ENCODE data around the gene WDR47. TPM values are rescaled to one million over a fixed set of nuclear protein-coding genes. Genes with fewer than 3 reads are reported as not detected.
"Not testable (repeated sequence)": the region's sequence is repeated elsewhere in the genome, so short reads cannot be mapped to it uniquely, and the experiment has no call there.

WDR47 gene
- total and polyA plus RNA-seq, 9 donors, result 7.3 to 21.3 (median 12.6) TPM

DNA sequence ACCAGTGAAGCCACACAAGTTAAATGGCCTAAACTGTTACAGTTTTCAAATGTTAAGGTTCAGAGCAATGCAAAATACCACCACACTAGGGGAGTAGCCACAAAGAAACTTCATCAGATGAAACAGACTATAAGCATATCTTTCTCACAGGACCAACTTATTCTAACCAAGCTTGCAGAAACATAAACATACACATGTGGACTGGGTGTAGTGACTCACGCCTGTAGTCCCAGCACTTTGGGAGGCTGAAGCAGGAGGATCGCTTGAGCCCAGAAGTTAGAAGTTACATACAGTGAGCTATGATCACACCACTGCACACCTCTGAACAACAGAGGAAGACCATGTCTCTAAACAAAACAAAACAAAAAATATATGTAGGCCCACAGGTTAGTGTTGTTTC lies 17.3 kb downstream of the WDR47 start:
- H3K4me3 ChIP-seq, result no peak overlapping the region
- intact Hi-C loops (cut with DNase I), result loop anchor here in 1 of 4 donors (10.0 kb wide), 1 partner anchor 90 kb away; the partner anchor contains the start of gene ELAPOR1
- TF ChIP-seq EP300 (IDR thresholded peaks at IDR 0.05), result no peak
- TF ChIP-seq, protein P1, sequence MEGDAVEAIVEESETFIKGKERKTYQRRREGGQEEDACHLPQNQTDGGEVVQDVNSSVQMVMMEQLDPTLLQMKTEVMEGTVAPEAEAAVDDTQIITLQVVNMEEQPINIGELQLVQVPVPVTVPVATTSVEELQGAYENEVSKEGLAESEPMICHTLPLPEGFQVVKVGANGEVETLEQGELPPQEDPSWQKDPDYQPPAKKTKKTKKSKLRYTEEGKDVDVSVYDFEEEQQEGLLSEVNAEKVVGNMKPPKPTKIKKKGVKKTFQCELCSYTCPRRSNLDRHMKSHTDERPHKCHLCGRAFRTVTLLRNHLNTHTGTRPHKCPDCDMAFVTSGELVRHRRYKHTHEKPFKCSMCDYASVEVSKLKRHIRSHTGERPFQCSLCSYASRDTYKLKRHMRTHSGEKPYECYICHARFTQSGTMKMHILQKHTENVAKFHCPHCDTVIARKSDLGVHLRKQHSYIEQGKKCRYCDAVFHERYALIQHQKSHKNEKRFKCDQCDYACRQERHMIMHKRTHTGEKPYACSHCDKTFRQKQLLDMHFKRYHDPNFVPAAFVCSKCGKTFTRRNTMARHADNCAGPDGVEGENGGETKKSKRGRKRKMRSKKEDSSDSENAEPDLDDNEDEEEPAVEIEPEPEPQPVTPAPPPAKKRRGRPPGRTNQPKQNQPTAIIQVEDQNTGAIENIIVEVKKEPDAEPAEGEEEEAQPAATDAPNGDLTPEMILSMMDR (IDR thresholded peaks at IDR 0.05), result no peak
- TF ChIP-seq POLR2A (IDR thresholded peaks at IDR 0.05), result no peak
- H3K36me3 ChIP-seq, result no peaks in the 10 kb centered on the region
- H3K9me3 ChIP-seq, result no peaks in the 10 kb centered on the region
- 92 to 96% (median 96%) methylated on average over 2 of the region's 2 CpGs for WGBS, 3 donors
- DNase-seq, result no peak
- H3K27ac ChIP-seq, result no peak overlapping the region
- no peaks in the 10 kb centered on the region for H3K27me3 ChIP-seq
- no peaks in the 10 kb centered on the region for H3K4me1 ChIP-seq (ENCODE audit: insufficient read depth)

DNA sequence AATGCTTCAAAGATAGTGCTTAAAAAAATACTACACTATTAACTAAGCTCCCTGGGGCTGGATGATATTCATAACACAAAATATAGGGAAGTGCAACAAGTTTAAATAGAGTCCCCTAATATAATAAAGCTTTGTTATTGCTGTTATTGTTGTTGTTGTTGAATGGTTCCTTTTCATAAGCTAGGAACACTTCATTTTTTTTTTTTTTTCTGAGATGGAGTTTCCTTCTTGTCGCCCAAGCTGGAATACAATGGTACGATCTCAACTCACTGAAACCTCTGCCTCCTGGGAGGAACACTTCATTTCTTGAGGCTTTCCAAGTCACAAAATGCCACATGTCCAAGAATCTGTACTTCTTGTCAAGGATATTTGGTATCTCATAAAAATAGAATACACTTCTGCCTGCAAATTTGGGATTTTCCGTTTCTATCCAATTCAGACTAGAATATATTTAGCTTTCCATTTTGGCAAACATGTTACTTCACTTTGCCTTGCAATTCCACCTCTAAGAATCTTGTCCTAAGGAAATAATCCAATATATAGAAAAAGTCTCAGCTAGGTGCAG lies 21.1 kb downstream of the WDR47 start:
- H3K4me1 ChIP-seq (ENCODE audit: insufficient read depth), result no peaks in the 10 kb centered on the region
- H3K27ac ChIP-seq, result no peak overlapping the region
- 83 to 88% (median 87%) methylated on average over 3 of the region's 3 CpGs for WGBS, 3 donors
- no peaks in the 10 kb centered on the region for H3K36me3 ChIP-seq
- TF ChIP-seq EP300 (IDR thresholded peaks at IDR 0.05) (no peak), POLR2A (IDR thresholded peaks at IDR 0.05) (no peak)
- TF ChIP-seq, protein P1 (IDR thresholded peaks at IDR 0.05), result no peak
- DNase-seq, result no peak
- no peaks in the 10 kb centered on the region for H3K27me3 ChIP-seq
- intact Hi-C loops (cut with DNase I), result loop anchor here in 1 of 4 donors (10.0 kb wide), 1 partner anchor 94 kb away; the partner anchor contains the start of gene ELAPOR1
- H3K9me3 ChIP-seq, result peaks cover 0 to 4% of the 10 kb centered on the region in 2 donors
- no peak overlapping the region for H3K4me3 ChIP-seq

DNA sequence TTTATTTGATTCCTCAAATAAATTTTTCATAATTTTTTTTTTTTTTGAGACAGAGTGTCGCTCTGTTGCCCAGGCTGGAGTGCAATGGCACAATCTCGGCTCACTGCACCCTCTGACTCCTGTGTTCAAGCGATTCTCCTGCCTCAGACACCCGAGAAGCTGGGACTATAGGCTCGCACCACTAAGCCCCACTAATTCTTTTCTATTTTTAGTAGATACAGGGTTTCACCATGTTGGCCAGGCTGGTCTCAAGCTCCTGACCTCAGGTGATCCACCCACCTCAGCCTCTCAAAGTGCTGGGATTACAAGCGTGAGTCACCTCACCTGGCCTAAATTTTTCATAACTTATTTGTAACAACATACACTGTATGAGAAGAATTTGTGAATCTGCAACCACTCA lies 24.2 kb downstream of the WDR47 start:
- H3K4me1 ChIP-seq (ENCODE audit: insufficient read depth); H3K27ac ChIP-seq; H3K9me3 ChIP-seq; DNase-seq; H3K36me3 ChIP-seq; intact Hi-C loops (cut with DNase I); H3K4me3 ChIP-seq; H3K27me3 ChIP-seq: not testable (repeated sequence)
- WGBS, 3 donors, result 96 to 98% (median 96%) methylated on average over 6 of the region's 6 CpGs

DNA sequence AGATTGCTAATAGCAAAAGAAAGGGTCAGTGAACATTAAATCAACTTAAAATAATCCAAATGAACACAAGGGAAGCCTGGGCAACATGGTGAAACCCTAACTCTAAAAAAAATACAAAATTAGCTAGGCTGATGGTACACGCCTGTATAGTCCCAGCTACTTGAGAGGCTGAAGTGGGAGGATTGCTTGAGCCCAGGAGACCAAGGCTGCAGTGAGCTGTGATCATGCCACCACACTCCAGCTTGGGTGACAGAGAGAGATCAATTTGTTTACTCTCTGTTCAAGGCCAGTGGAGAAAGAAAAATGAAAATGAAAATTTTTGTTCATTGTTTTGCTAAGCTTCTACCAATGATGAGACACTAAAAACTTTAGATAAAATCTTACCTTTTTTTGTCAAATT lies 24.8 kb downstream of the WDR47 start:
- WGBS, 3 donors, result 97 to 100% (median 100%) methylated on average over 1 of the region's 1 CpG

DNA sequence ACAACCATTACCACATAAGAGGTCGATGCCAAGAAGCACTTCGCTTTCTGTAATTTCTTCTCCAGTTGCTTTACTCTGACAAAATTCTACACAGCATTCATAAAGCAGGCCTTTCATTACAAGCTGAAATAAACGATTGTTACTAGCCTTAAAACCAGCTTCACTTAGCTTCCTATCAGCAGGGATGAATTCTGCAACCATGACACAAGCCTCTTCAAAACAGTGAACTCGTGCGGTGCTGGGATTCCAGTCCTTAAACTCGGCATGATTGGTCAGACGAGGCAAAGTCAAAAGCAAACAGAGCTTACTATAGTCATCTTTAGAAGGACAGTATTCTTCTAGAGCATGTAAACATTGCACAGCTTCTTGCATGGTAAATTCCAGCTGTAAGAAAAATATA lies 30.6 kb downstream of the WDR47 start:
- Histone ChIP-seq H3K36me3 (no peaks in the 10 kb centered on the region), H3K4me1 (ENCODE audit: insufficient read depth) (no peaks in the 10 kb centered on the region), H3K27ac (no peak overlapping the region), H3K9me3 (no peaks in the 10 kb centered on the region), H3K4me3 (no peak overlapping the region), H3K27me3 (no peaks in the 10 kb centered on the region)
- WGBS, 3 donors, result 38 to 62% (median 53%) methylated on average over 7 of the region's 7 CpGs
- DNase-seq, result no peak
- TF ChIP-seq, protein P1 (IDR thresholded peaks at IDR 0.05), result no peak
- TF ChIP-seq POLR2A (IDR thresholded peaks at IDR 0.05), result no peak
- no peak for TF ChIP-seq EP300 (IDR thresholded peaks at IDR 0.05)
- intact Hi-C loops (cut with DNase I), result no loop called here

More for the DNA sequence above, 24.8 kb downstream of the WDR47 start:
- TF ChIP-seq EP300 (IDR thresholded peaks at IDR 0.05), result no peak
- TF ChIP-seq, protein P1 (IDR thresholded peaks at IDR 0.05), result no peak
- TF ChIP-seq POLR2A (IDR thresholded peaks at IDR 0.05), result no peak
- no peak overlapping the region for H3K4me3 ChIP-seq
- intact Hi-C loops (cut with DNase I), result no loop called here
- H3K27me3 ChIP-seq, result no peaks in the 10 kb centered on the region
- no peaks in the 10 kb centered on the region for H3K36me3 ChIP-seq
- DNase-seq, result no peak
- H3K4me1 ChIP-seq (ENCODE audit: insufficient read depth), result no peaks in the 10 kb centered on the region
- H3K27ac ChIP-seq, result no peak overlapping the region
- H3K9me3 ChIP-seq, result peaks cover 0 to 4% of the 10 kb centered on the region in 2 donors

DNA sequence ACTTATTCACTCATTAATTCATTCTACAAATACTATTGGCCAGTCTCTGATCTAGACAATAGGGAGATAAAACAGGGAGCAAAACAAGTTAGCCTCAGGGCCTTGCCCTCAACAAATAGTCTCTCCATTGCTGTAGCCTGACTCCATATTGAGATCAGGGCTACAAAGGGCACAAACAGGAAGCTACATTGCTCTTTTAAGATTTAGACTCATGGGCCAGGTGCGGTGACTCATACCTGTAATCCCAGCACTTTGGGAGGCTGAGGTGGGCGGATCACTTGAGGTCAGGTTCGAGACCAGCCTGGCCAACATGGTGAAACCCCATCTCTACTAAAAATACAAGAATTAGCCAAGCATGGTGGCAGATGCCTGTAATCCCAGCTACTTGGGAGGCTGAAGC lies 45.3 kb downstream of the WDR47 start:
- WGBS, 3 donors, result 96 to 98% (median 97%) methylated on average over 3 of the region's 3 CpGs
- DNase-seq; intact Hi-C loops (cut with DNase I): not testable (repeated sequence)

More for the DNA sequence above, 45.3 kb downstream of the WDR47 start:
- not testable (repeated sequence) for H3K4me1 ChIP-seq (ENCODE audit: insufficient read depth); H3K36me3 ChIP-seq; H3K9me3 ChIP-seq; H3K4me3 ChIP-seq; H3K27me3 ChIP-seq; H3K27ac ChIP-seq

Data from ovary (tissue), 9 donors.